GM06990 (cell line): ENCODE measurements around the gene ALS2CL.
"Not testable (repeated sequence)": the region's sequence is repeated elsewhere in the genome, so short reads cannot be mapped to it uniquely, and the experiment has no call there.

Source experiments
- DNase-seq: peaks from one replicate; pipeline ENCODE4 v3.0.0-alpha.2; 2011; ENCODE audit not compliant: insufficient read length; ENCODE audit errors: extremely low read depth
- H3K27me3 ChIP-seq: replicated peaks from 2 replicates; pipeline ENCODE4 v1.6.0; 2011; ENCODE audit warnings: low read length; ENCODE audit not compliant: control insufficient read depth, insufficient read depth
- H3K36me3 ChIP-seq: 2 replicates; pipeline ENCODE4 v1.5.1; 2011; ENCODE audit warnings: low read length; ENCODE audit not compliant: control insufficient read depth, insufficient read depth
- H3K4me3 ChIP-seq: replicated peaks from 2 replicates; pipeline ENCODE4 v1.5.1; 2011; ENCODE audit warnings: low read depth, mild to moderate bottlenecking, control low read depth, low read length
- CTCF ChIP-seq: IDR thresholded peaks from 2 replicates; pipeline ENCODE4 v1.5.1; 2011; ENCODE audit warnings: low read length, control low read depth, mild to moderate bottlenecking, inconsistent platforms; ENCODE audit not compliant: insufficient read depth, poor library complexity, severe bottlenecking

Gene ALS2CL

GRCh38 chr3:46706771-46707582, 13.5 kb upstream of the ALS2CL start:
- TF ChIP-seq CTCF: no peak
- DNase-seq: no peak
- Histone ChIP-seq H3K36me3 (no peaks in the 10 kb centered on the region), H3K27me3 (no peaks in the 10 kb centered on the region), H3K4me3 (no peak overlapping the region)

- H3K36me3 ChIP-seq: no peaks in the 10 kb centered on the region
- no peak for DNase-seq
- H3K27me3 ChIP-seq: no peaks in the 10 kb centered on the region
- H3K4me3 ChIP-seq: no peak overlapping the region
- no peak for TF ChIP-seq CTCF
Measured at GRCh38 chr3:46705751-46706552, 12.5 kb upstream of the ALS2CL start.

- Histone ChIP-seq H3K4me3 (no peak overlapping the region), H3K27me3 (no peaks in the 10 kb centered on the region), H3K36me3 (no peaks in the 10 kb centered on the region)
- peak; percentile 94 for TF ChIP-seq CTCF
- peak; percentile 31 for DNase-seq
Measured at GRCh38 chr3:46705022-46705530, 11.6 kb upstream of the ALS2CL start.

GRCh38 chr3:46704346-46704745, 10.9 kb upstream of the ALS2CL start:
- DNase-seq, H3K36me3 ChIP-seq: not testable (repeated sequence)

GRCh38 chr3:46703013-46703520, 9.6 kb upstream of the ALS2CL start:
- no peak for DNase-seq
- TF ChIP-seq CTCF: no peak
- no peaks in the 10 kb centered on the region for H3K27me3 ChIP-seq
- H3K4me3 ChIP-seq: no peak overlapping the region
- H3K36me3 ChIP-seq: no peaks in the 10 kb centered on the region

More at GRCh38 chr3:46704346-46704745, 10.9 kb upstream of the ALS2CL start:
- H3K27me3 ChIP-seq, H3K4me3 ChIP-seq: not testable (repeated sequence)

- TF ChIP-seq CTCF: no peak
- Histone ChIP-seq H3K4me3 (no peak overlapping the region), H3K36me3 (no peaks in the 10 kb centered on the region), H3K27me3 (no peaks in the 10 kb centered on the region)
- no peak for DNase-seq
Measured at GRCh38 chr3:46702246-46703012, 8.9 kb upstream of the ALS2CL start.
